Mesendoderm (in vitro differentiated cells): ENCODE measurements around the gene PPFIA4.

Experiments used
- DNase-seq: peaks from one replicate; pipeline ENCODE4 v3.0.0; 2013
- H2AK5ac ChIP-seq: 2 replicates; pipeline ENCODE4 v1.6.1; 2013; ENCODE audit warnings: low read length, inconsistent platforms
- H2BK120ac ChIP-seq: 2 replicates; pipeline ENCODE4 v1.6.1; 2013; ENCODE audit warnings: low read depth, mild to moderate bottlenecking, low read length, moderate library complexity, mixed read lengths
- H2BK15ac ChIP-seq: replicated peaks from 2 replicates; pipeline ENCODE4 v1.6.1; 2013; ENCODE audit warnings: low read depth, mild to moderate bottlenecking, moderate library complexity
- H2BK5ac ChIP-seq: 2 replicates; pipeline ENCODE4 v1.6.1; 2013; ENCODE audit warnings: low read length, inconsistent platforms
- H3K18ac ChIP-seq: 2 replicates; pipeline ENCODE4 v1.6.1; 2013; ENCODE audit warnings: mild to moderate bottlenecking, low read length, mixed read lengths
- H3K23ac ChIP-seq: one replicate; pipeline ENCODE4 v1.6.1; 2013; ENCODE audit warnings: low read length
- H3K27ac ChIP-seq: 2 replicates; pipeline ENCODE4 v1.5.1; 2013; ENCODE audit warnings: low read depth, mild to moderate bottlenecking, inconsistent platforms, low read length, moderate library complexity
- H3K27me3 ChIP-seq: 2 replicates; pipeline ENCODE4 v1.6.1; 2013; ENCODE audit warnings: low read length, control low read depth, mild to moderate bottlenecking, inconsistent platforms; ENCODE audit not compliant: insufficient read depth, poor library complexity
- H3K36me3 ChIP-seq: 2 replicates; pipeline ENCODE4 v1.6.1; 2013; ENCODE audit warnings: low read length, inconsistent platforms; ENCODE audit not compliant: control insufficient read depth, insufficient read depth
- H3K4ac ChIP-seq: one replicate; pipeline ENCODE4 v1.6.1; 2013; ENCODE audit warnings: low read depth, mild to moderate bottlenecking, low read length, moderate library complexity
- H3K4me1 ChIP-seq: 2 replicates; pipeline ENCODE4 v1.6.1; 2013; ENCODE audit warnings: low read depth, low read length, inconsistent platforms; ENCODE audit not compliant: control insufficient read depth
- H3K4me2 ChIP-seq: 2 replicates; pipeline ENCODE4 v1.6.1; 2013; ENCODE audit warnings: low read length
- H3K4me3 ChIP-seq: 2 replicates; pipeline ENCODE4 v1.5.1; 2013; ENCODE audit warnings: mild to moderate bottlenecking, low read length
- H3K56ac ChIP-seq: one replicate; pipeline ENCODE4 v1.6.1; 2013; ENCODE audit warnings: low read length
- H3K79me1 ChIP-seq: 2 replicates; pipeline ENCODE4 v1.6.1; 2013; ENCODE audit warnings: low read length, inconsistent platforms
- H3K79me2 ChIP-seq: 2 replicates; pipeline ENCODE4 v1.6.1; 2013; ENCODE audit warnings: mild to moderate bottlenecking, low read length; ENCODE audit not compliant: control insufficient read depth, insufficient read depth
- H3K9ac ChIP-seq: 2 replicates; pipeline ENCODE4 v1.6.1; 2013; ENCODE audit warnings: low read length, inconsistent platforms
- H4K5ac ChIP-seq: one replicate; pipeline ENCODE4 v1.6.1; 2013; ENCODE audit warnings: low read length
- H4K8ac ChIP-seq: one replicate; pipeline ENCODE4 v1.6.1; 2013; ENCODE audit warnings: low read depth, mild to moderate bottlenecking, control low read depth, low read length, moderate library complexity
- WGBS: extraction: QIAGEN DNeasy Blood & Tissue Kit; methylation state at CpG from one replicate; pipeline ENCODE4 v1.1.7; 2013; ENCODE audit warnings: low lambda C conversion rate, missing lambda C conversion rate; ENCODE audit not compliant: insufficient coverage; ENCODE audit errors: extremely low coverage; 5-methylcytosine and 5-hydroxymethylcytosine counted together

Gene PPFIA4

DNA sequence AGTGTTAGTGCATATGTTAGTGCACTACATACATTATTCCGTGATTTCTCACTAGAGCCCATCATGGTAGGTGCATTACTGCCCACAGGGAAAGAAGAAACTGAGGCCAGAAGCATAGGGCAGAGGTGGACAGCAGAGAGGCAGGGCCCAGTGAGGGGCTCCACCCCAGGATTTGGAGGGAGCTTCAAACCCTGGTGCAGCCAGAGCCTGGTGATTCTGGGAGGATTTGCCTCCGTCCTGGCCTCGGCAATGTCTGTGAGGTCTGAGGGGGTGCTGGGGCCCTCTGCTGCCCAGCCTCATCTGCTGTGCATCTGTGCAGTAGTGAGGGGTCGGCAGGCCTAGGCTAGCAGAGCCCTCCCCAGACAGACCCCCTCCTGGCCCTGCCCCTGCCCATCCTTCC is 22.8 kb downstream of the PPFIA4 start:
- H3K27me3 ChIP-seq: no peaks in the 10 kb centered on the region
- H3K79me1 ChIP-seq: no peaks in the 10 kb centered on the region
- H3K18ac ChIP-seq: no peak overlapping the region
- H3K23ac ChIP-seq: no peak overlapping the region
- H2AK5ac ChIP-seq: no peak overlapping the region
- H2BK5ac ChIP-seq: no peak overlapping the region
- H3K4me2 ChIP-seq: no peak overlapping the region
- no peak overlapping the region for H3K27ac ChIP-seq
- H3K9ac ChIP-seq: no peak overlapping the region
- no peak overlapping the region for H3K4ac ChIP-seq
- H4K8ac ChIP-seq: no peak overlapping the region
- H4K5ac ChIP-seq: no peak overlapping the region
- H2BK120ac ChIP-seq: no peak overlapping the region
- no peak overlapping the region for H3K4me3 ChIP-seq
- no peaks in the 10 kb centered on the region for H3K4me1 ChIP-seq
- H3K79me2 ChIP-seq: no peaks in the 10 kb centered on the region
- no peak for DNase-seq
- H3K36me3 ChIP-seq: no peaks in the 10 kb centered on the region
- H2BK15ac ChIP-seq: no peak overlapping the region
- no CpG with 5 or more reads among the region's 4 CpGs for WGBS
- H3K56ac ChIP-seq: no peak overlapping the region

DNA sequence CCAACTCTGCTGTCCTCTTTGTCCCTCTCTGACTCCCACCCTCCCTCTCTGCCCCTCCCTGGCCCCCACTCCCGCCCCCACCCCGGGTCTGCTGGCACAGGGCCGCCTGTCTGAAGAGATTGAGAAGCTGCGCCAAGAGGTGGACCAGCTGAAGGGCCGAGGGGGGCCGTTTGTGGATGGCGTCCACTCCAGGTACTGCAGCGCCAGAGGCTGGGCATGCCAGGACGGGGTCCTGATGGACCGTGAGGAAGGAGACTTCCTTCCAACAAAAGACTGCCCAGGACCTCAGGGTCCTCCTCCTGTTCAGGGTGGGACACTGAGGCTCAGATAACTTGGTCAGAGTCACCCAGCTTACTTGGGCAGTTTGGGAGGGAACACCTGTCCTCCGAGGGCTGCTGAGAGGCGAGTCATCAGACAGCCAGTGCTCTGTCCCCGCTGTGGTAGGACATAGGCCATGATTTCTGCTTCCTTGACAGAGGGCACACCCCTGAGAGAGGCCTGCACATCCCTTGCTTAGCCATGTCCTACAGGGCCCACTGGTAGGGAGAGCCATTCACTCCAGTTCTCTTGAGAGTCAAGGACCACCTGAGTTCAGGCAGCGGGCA is 23.4 kb downstream of the PPFIA4 start:
- Histone ChIP-seq H3K18ac (no peak overlapping the region), H4K8ac (no peak overlapping the region), H2BK5ac (no peak overlapping the region), H2BK120ac (no peak overlapping the region), H3K79me1 (no peaks in the 10 kb centered on the region), H3K4me1 (no peaks in the 10 kb centered on the region), H3K4me2 (no peak overlapping the region), H3K79me2 (no peaks in the 10 kb centered on the region), H3K4me3 (no peak overlapping the region), H3K27ac (no peak overlapping the region), H4K5ac (no peak overlapping the region), H3K27me3 (no peaks in the 10 kb centered on the region), H3K23ac (no peak overlapping the region), H3K9ac (no peak overlapping the region), H2AK5ac (no peak overlapping the region), H3K36me3 (no peaks in the 10 kb centered on the region), H2BK15ac (no peak overlapping the region), H3K4ac (no peak overlapping the region), H3K56ac (peak overlapping the region; percentile 15)
- DNase-seq: no peak
- WGBS: no CpG with 5 or more reads among the region's 14 CpGs

DNA sequence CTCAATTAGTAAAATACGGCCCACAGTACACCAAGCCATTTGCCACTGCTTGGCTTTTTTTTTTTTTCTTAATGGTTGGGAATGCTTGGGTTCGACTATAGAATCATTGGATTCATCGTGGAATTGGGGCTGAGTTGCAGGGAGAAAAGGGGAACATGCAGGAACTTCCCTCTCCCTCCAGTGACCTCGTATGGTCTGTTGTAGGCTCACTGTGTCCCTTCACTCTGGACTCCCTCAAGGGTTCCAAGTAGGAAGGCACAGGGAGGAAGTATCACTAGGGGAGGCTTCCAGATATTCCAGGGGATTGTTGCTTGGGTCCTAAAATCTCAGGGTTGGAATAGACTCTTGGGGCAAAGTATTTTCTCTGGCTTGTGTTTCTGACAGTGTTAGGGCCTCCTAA is 24.5 kb downstream of the PPFIA4 start:
- H3K36me3 ChIP-seq: no peaks in the 10 kb centered on the region
- H2BK5ac ChIP-seq: no peak overlapping the region
- H4K8ac ChIP-seq: no peak overlapping the region
- H2BK120ac ChIP-seq: no peak overlapping the region
- no peak overlapping the region for H4K5ac ChIP-seq
- no peaks in the 10 kb centered on the region for H3K27me3 ChIP-seq
- no peak overlapping the region for H3K27ac ChIP-seq
- no peak overlapping the region for H3K4ac ChIP-seq
- H3K4me3 ChIP-seq: no peak overlapping the region
- DNase-seq: no peak
- H2AK5ac ChIP-seq: no peak overlapping the region
- H3K4me1 ChIP-seq: no peaks in the 10 kb centered on the region
- no peak overlapping the region for H3K4me2 ChIP-seq
- H3K18ac ChIP-seq: no peak overlapping the region
- no peak overlapping the region for H2BK15ac ChIP-seq
- H3K9ac ChIP-seq: no peak overlapping the region
- no peaks in the 10 kb centered on the region for H3K79me1 ChIP-seq
- H3K79me2 ChIP-seq: no peaks in the 10 kb centered on the region
- H3K56ac ChIP-seq: no peak overlapping the region
- WGBS: no CpG with 5 or more reads among the region's 4 CpGs
- no peak overlapping the region for H3K23ac ChIP-seq

DNA sequence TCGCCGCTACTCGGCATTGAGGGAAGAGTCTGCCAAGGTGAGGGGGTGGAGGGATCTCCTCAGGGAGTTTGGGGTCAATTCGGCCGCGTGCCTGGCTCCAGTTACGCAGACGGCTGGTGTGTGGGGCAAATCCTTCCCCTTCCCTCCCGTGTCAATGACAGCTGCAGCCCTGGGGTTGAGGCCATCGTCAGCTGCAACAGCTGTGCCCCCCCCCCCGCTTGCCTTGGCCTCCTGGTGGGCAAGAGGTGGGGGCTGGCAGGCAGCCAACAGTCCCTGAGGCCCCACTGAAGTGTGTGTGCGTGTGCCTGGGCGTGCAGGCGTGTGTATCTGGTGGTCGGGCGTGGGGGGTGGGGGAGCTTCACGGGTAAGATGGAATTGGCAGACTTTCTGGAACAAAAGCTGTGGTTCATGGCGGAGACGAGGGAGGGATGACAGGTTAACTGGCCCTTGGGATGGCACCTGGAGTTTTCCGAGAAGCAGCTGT is 25.6 kb downstream of the PPFIA4 start:
- Histone ChIP-seq H2BK120ac (no peak overlapping the region), H3K23ac (no peak overlapping the region), H2AK5ac (no peak overlapping the region), H2BK5ac (no peak overlapping the region), H3K4me3 (no peak overlapping the region), H3K36me3 (no peaks in the 10 kb centered on the region), H2BK15ac (no peak overlapping the region), H3K27me3 (no peaks in the 10 kb centered on the region), H3K27ac (no peak overlapping the region), H3K56ac (no peak overlapping the region), H3K18ac (no peak overlapping the region), H3K4ac (no peak overlapping the region), H3K79me1 (no peaks in the 10 kb centered on the region), H3K79me2 (no peaks in the 10 kb centered on the region), H3K9ac (no peak overlapping the region), H3K4me2 (no peak overlapping the region), H4K8ac (no peak overlapping the region), H4K5ac (no peak overlapping the region), H3K4me1 (no peaks in the 10 kb centered on the region)
- no peak for DNase-seq
- WGBS: no CpG with 5 or more reads among the region's 20 CpGs

DNA sequence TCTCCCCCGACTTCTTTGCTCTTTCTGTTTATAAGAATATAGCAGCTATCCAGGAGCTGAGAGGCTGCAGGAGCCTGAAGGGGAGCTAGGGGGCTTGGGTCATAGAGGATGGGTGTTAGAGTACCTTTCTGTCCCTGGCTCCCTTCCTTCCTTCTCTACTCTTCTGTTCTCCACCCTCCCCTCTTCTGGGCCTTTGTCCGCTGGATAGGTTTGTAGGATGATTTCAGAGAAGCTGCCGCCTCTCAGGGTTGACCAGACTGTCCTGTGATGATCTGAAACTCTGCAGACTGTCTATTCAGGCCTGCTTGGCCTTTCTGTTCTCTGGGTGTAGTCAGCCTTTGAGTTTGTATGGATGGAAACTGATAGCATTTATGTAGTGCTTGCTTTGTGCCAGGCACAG is 26.3 kb downstream of the PPFIA4 start:
- no peak overlapping the region for H3K4ac ChIP-seq
- H4K8ac ChIP-seq: no peak overlapping the region
- DNase-seq: no peak
- H3K4me1 ChIP-seq: no peaks in the 10 kb centered on the region
- H3K4me2 ChIP-seq: no peak overlapping the region
- no peak overlapping the region for H2BK5ac ChIP-seq
- no peak overlapping the region for H3K56ac ChIP-seq
- H2BK15ac ChIP-seq: no peak overlapping the region
- H2AK5ac ChIP-seq: no peak overlapping the region
- H3K27me3 ChIP-seq: no peaks in the 10 kb centered on the region
- H3K36me3 ChIP-seq: no peaks in the 10 kb centered on the region
- no peak overlapping the region for H3K4me3 ChIP-seq
- no peak overlapping the region for H3K9ac ChIP-seq
- no peaks in the 10 kb centered on the region for H3K79me2 ChIP-seq
- H3K18ac ChIP-seq: no peak overlapping the region
- no peak overlapping the region for H2BK120ac ChIP-seq
- H3K79me1 ChIP-seq: no peaks in the 10 kb centered on the region
- no peak overlapping the region for H4K5ac ChIP-seq
- H3K23ac ChIP-seq: no peak overlapping the region
- no CpG with 5 or more reads among the region's 3 CpGs for WGBS
- H3K27ac ChIP-seq: no peak overlapping the region

DNA sequence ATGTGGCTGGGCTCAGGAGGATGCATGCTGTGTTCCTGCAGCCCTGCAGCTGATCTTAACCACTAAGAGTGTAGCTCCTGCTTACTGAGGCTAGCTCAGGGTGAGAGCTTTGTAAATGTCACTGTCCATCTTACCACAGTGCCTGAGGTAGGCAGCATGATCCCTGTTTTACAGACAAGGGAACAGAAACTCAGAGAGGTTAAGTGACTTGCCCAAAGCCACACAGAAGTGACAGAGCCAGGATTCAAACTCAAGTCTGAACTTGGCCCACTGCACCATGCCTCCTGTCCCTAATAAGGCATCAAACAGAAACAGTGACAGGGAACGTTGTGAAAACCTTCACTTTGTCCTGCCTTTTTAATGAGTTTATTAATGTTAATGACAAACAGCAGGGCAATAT is 27.9 kb downstream of the PPFIA4 start:
- WGBS: no CpG with 5 or more reads among the region's 1 CpG
- Histone ChIP-seq H3K4me3 (no peak overlapping the region), H3K27ac (no peak overlapping the region), H3K18ac (no peak overlapping the region), H2BK120ac (no peak overlapping the region), H3K79me1 (no peaks in the 10 kb centered on the region), H3K4me2 (no peak overlapping the region), H2BK15ac (no peak overlapping the region), H2BK5ac (no peak overlapping the region), H2AK5ac (no peak overlapping the region), H3K27me3 (no peaks in the 10 kb centered on the region), H3K4me1 (no peaks in the 10 kb centered on the region), H3K4ac (no peak overlapping the region), H3K9ac (no peak overlapping the region), H4K8ac (no peak overlapping the region), H3K36me3 (no peaks in the 10 kb centered on the region), H3K23ac (no peak overlapping the region), H3K56ac (no peak overlapping the region), H3K79me2 (no peaks in the 10 kb centered on the region), H4K5ac (no peak overlapping the region)
- DNase-seq: no peak
